ENCODE results near the gene PFKFB4.

PFKFB4 gene

GRCh38 chr3:48468329-48468731 lies 88.3 kb downstream of the PFKFB4 start:
- TF ChIP-seq FOXP2 (optimal IDR thresholded peaks at IDR 0.05; ENCODE audit: borderline replicate concordance, extremely low read depth, extremely low read length, insufficient read depth) (no peak), SIN3A (IDR thresholded peaks at IDR 0.05; ENCODE audit: borderline replicate concordance, insufficient read depth, low read length) (no peak), TAF1 (IDR thresholded peaks at IDR 0.05; ENCODE audit: borderline replicate concordance, insufficient read depth, low read length) (no peak), POLR2AphosphoS5 (IDR thresholded peaks at IDR 0.05; ENCODE audit: low read depth, low read length) (no peak)
- TF ChIP-seq, protein P1, sequence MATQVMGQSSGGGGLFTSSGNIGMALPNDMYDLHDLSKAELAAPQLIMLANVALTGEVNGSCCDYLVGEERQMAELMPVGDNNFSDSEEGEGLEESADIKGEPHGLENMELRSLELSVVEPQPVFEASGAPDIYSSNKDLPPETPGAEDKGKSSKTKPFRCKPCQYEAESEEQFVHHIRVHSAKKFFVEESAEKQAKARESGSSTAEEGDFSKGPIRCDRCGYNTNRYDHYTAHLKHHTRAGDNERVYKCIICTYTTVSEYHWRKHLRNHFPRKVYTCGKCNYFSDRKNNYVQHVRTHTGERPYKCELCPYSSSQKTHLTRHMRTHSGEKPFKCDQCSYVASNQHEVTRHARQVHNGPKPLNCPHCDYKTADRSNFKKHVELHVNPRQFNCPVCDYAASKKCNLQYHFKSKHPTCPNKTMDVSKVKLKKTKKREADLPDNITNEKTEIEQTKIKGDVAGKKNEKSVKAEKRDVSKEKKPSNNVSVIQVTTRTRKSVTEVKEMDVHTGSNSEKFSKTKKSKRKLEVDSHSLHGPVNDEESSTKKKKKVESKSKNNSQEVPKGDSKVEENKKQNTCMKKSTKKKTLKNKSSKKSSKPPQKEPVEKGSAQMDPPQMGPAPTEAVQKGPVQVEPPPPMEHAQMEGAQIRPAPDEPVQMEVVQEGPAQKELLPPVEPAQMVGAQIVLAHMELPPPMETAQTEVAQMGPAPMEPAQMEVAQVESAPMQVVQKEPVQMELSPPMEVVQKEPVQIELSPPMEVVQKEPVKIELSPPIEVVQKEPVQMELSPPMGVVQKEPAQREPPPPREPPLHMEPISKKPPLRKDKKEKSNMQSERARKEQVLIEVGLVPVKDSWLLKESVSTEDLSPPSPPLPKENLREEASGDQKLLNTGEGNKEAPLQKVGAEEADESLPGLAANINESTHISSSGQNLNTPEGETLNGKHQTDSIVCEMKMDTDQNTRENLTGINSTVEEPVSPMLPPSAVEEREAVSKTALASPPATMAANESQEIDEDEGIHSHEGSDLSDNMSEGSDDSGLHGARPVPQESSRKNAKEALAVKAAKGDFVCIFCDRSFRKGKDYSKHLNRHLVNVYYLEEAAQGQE (IDR thresholded peaks at IDR 0.05; ENCODE audit: insufficient read depth in 1 of 2, low read depth in 2 of 2, low read length in 2 of 2): no peak
